Stomach smooth muscle (tissue), 2 donors: ENCODE data around the gene TYW1B.
"Not testable (repeated sequence)": the region's sequence is repeated elsewhere in the genome, so short reads cannot be mapped to it uniquely, and the experiment has no call there.

ENCODE experiments used
- H3K27ac ChIP-seq: one replicate; pipeline ENCODE4 v1.7.0; 2013; ENCODE audit warnings: mild to moderate bottlenecking, low read length, inconsistent platforms
- H3K27me3 ChIP-seq, 2 donors: one replicate each; pipeline ENCODE4 v1.7.0; 2013; ENCODE audit warnings: low read length in 2 of 2; ENCODE audit not compliant: insufficient read depth in 2 of 2, control insufficient read depth in 1 of 2
- H3K36me3 ChIP-seq, 2 donors: one replicate each; pipeline ENCODE4 v1.7.0; 2013; ENCODE audit warnings: low read length in 2 of 2; ENCODE audit not compliant: control insufficient read depth in 2 of 2, insufficient read depth in 2 of 2
- H3K4me1 ChIP-seq: one replicate; pipeline ENCODE4 v1.7.0; 2013; ENCODE audit warnings: low read length; ENCODE audit not compliant: control insufficient read depth, insufficient read depth
- H3K4me3 ChIP-seq, 2 donors: one replicate each; pipeline ENCODE4 v1.7.0; 2013; ENCODE audit warnings: low read length in 2 of 2
- H3K9ac ChIP-seq, 2 donors: one replicate each; pipeline ENCODE4 v1.7.0; 2013; ENCODE audit warnings: low read length in 2 of 2, mild to moderate bottlenecking in 1 of 2
- H3K9me3 ChIP-seq, 2 donors: one replicate each; pipeline ENCODE4 v1.7.0; 2013; ENCODE audit warnings: low read length in 2 of 2; ENCODE audit not compliant: control insufficient read depth in 2 of 2
- donor health status: healthy.
- donor health status: Pancreatic carcinoma.

TYW1B gene

GRCh38 chr7:72625721-72626423 is 202.1 kb downstream of the TYW1B start:
- not testable (repeated sequence) for H3K9ac ChIP-seq, H3K4me3 ChIP-seq, H3K36me3 ChIP-seq, H3K27me3 ChIP-seq, H3K27ac ChIP-seq, H3K9me3 ChIP-seq, H3K4me1 ChIP-seq

- Histone ChIP-seq H3K4me1 (no peaks in the 10 kb centered on the region), H3K27ac (no peak overlapping the region), H3K9me3 (no peaks in the 10 kb centered on the region), H3K4me3 (no peak overlapping the region), H3K27me3 (no peaks in the 10 kb centered on the region), H3K9ac (no peak overlapping the region), H3K36me3 (no peaks in the 10 kb centered on the region)
Observed at GRCh38 chr7:72622532-72622931, 205.5 kb downstream of the TYW1B start.

DNA sequence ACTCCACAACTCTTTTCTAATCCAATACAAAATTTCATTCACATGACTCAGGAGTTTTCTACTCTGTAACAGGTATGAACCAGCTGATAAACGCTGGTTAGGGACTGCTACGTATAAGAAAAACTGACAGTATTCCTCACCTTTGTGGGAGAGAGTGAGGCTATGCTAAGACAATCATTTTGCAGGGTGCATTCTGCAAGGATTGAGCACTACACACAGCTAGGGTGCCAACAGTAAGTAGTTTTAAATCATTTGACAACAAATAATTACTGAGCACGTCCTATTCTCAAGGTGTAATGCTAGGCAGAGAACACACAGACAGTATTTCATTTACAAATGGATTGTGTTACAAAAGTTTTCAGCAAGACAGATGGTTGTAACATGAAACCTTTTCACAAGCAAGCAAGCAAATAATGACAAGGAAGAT is 206.2 kb downstream of the TYW1B start:
- not testable (repeated sequence) for H3K9ac ChIP-seq, H3K36me3 ChIP-seq, H3K9me3 ChIP-seq, H3K4me3 ChIP-seq, H3K27me3 ChIP-seq, H3K4me1 ChIP-seq, H3K27ac ChIP-seq

GRCh38 chr7:72620923-72621322 is 207.1 kb downstream of the TYW1B start:
- H3K9ac ChIP-seq, H3K27me3 ChIP-seq, H3K27ac ChIP-seq, H3K4me1 ChIP-seq, H3K36me3 ChIP-seq, H3K4me3 ChIP-seq, H3K9me3 ChIP-seq: not testable (repeated sequence)

- not testable (repeated sequence) for H3K9me3 ChIP-seq, H3K27ac ChIP-seq, H3K27me3 ChIP-seq, H3K36me3 ChIP-seq, H3K4me1 ChIP-seq, H3K4me3 ChIP-seq, H3K9ac ChIP-seq
Observed at GRCh38 chr7:72618435-72619180, 209.4 kb downstream of the TYW1B start.

DNA sequence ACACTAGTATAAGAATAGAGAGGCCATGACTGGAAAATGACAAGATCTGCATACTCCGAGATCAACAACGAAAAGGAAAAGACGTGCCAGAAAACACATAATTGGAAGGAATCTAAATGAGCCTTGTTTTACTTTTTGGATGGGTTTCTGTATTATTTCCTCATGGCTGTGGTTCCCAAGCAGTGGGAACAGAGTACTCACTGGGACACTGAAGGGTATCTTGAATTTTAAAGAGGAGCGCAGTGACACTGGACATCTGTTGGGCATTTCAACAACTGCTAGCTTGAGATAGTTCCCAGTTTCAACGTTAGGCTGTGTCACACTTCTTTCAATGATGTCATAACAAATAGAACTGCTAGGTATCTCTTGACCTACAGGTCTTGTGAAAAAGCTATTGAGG is 218.2 kb downstream of the TYW1B start:
- H3K27ac ChIP-seq, H3K4me3 ChIP-seq, H3K27me3 ChIP-seq, H3K4me1 ChIP-seq, H3K9ac ChIP-seq, H3K9me3 ChIP-seq, H3K36me3 ChIP-seq: not testable (repeated sequence)

DNA sequence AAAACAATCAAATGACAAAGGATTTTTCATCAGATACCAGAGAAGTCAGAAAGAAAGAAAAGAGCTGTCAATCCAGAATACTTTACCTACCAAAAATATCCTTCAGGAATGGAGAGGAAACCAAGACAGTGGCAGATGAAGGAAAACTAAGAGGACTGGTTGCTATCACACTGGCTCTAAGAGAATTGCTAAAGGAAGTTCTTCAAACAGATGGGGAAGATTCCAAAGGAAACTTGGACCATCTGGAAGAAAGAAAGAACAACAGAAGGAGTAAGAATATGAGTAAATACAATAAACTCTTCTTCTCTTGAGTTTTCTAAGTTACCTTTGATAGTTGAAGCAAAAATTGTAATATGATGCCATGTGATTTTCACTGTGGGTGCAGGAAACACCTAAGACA is 220.0 kb downstream of the TYW1B start:
- H3K9me3 ChIP-seq, H3K36me3 ChIP-seq, H3K27ac ChIP-seq, H3K4me3 ChIP-seq, H3K9ac ChIP-seq, H3K27me3 ChIP-seq, H3K4me1 ChIP-seq: not testable (repeated sequence)

DNA sequence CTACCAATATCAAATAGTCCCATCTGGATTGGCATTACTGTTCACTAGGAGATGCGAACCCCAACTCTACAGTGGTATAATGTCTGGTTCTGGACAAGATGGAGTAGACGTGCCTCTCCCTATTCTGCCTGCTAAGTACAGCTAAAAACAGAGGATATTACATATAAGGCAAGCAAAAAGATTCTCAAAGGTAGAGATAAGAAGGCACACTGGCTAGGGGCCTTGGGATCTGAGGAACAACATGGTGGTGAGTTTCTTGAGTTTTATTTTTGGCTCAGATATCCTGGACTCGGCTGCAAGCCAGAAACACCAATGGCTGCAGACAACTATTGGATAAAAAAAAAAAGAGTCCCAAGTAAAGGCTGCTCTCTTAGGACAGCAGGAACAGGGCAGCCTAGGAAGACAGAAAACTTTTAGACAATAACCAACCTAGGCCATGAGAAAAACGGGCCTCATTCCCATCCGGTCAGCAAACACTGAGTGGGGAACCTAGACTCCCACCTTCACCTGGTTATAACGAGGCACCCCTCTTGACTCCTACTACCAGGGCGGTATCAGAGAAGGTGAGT is 222.1 kb downstream of the TYW1B start:
- H3K27me3 ChIP-seq, H3K36me3 ChIP-seq, H3K4me3 ChIP-seq, H3K4me1 ChIP-seq, H3K27ac ChIP-seq, H3K9ac ChIP-seq, H3K9me3 ChIP-seq: not testable (repeated sequence)

DNA sequence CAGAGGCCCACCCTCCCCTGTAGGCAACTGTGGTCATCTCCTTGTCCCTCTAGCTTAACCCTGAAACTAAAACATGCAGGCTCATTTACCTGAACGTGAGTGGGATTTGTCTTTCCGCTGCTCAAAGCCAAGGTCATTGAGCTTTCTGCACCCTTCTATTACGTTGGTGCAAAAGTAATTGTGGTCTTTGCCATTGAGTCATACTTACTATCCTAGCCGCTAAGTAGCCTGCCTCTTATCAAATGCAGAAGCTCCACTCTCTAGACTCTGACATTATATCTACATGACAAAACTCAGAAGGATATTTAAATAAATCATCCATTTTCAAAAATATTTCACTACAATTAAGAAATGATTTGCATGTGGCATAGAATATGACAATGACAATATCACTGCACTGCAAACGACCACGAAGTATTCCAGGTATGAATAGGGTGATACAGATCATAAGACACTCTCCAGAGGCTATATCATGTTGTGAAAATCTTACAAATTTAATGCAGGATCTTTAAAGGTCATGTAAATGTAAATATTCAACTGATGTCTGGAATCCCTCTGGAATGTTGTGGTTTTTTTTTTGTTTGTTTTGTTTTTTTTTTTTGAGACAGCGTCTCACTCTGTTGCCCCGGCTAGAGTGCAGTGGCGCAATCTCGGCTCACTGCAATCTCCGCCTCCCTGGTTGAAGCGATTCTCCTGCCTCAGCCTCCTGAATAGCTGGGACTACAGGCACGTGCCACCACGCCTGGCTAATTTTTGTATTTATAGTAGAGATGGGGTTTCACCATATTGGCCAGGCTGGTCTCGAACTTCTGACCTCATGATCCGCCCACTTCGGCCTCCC is 223.0 kb downstream of the TYW1B start:
- H3K27ac ChIP-seq, H3K9ac ChIP-seq, H3K36me3 ChIP-seq, H3K9me3 ChIP-seq, H3K4me1 ChIP-seq, H3K4me3 ChIP-seq, H3K27me3 ChIP-seq: not testable (repeated sequence)

DNA sequence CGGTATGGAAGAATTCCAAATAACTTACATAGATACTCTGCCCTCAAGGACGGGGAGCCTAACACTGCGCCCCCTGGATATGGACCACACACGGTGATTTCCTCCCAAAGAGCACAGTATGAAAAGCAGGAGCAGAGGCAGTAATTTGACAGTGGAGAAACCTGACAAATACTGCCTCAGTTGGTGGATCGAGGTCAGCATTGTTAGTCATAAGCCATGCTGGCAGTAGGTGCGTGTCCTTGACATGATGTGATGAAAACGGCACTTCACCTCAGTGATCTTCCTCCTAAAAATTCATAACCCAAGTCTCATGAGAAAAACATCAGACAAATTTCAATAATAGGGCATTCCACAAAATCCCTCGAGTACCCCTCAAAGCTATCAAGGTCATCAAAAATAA is 224.5 kb downstream of the TYW1B start:
- not testable (repeated sequence) for H3K36me3 ChIP-seq, H3K4me1 ChIP-seq, H3K4me3 ChIP-seq, H3K9me3 ChIP-seq, H3K27ac ChIP-seq, H3K27me3 ChIP-seq, H3K9ac ChIP-seq
